D721Med (cell line): ENCODE measurements around the gene ACR.

Experiments
- DNase-seq: peaks from one replicate; pipeline ENCODE4 v3.0.0; 2011; ENCODE audit warnings: low spot score; ENCODE audit not compliant: insufficient read length
- FAIRE-seq: peaks from 2 replicates; lab custom pipeline; 2011; peaks lifted over from hg19 to GRCh38; lab: Jason Lieb, UNC
- TF ChIP-seq, protein P1 (sequence below): IDR thresholded peaks from 2 replicates; pipeline ENCODE4 v1.5.1; 2012; ENCODE audit warnings: mild to moderate bottlenecking, control low read depth; ENCODE audit not compliant: insufficient read depth; ENCODE audit errors: missing control alignments

ACR gene

DNA sequence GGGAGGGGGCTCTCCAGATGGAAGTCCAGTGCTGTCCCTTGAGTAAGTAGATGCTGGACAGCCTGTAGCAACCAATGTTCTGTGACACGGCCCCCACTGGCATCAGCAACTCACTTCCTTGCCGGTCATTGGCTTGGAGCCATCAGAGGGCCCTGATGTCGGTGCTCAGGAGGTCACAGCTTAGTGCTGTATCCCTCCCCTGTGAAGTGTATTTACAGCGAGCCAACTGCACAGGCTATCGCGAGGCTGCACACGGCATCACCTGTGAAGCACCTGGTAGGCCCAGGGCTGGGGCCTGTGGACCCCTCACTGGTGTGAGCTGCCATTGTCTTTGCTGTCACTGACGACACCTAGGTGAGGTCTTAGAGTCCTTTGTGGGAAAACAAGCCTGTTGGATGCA, 13.4 kb upstream of the ACR start:
- FAIRE-seq (no peak), DNase-seq (no peak)
- TF ChIP-seq, protein P1, sequence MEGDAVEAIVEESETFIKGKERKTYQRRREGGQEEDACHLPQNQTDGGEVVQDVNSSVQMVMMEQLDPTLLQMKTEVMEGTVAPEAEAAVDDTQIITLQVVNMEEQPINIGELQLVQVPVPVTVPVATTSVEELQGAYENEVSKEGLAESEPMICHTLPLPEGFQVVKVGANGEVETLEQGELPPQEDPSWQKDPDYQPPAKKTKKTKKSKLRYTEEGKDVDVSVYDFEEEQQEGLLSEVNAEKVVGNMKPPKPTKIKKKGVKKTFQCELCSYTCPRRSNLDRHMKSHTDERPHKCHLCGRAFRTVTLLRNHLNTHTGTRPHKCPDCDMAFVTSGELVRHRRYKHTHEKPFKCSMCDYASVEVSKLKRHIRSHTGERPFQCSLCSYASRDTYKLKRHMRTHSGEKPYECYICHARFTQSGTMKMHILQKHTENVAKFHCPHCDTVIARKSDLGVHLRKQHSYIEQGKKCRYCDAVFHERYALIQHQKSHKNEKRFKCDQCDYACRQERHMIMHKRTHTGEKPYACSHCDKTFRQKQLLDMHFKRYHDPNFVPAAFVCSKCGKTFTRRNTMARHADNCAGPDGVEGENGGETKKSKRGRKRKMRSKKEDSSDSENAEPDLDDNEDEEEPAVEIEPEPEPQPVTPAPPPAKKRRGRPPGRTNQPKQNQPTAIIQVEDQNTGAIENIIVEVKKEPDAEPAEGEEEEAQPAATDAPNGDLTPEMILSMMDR, result no peak

DNA sequence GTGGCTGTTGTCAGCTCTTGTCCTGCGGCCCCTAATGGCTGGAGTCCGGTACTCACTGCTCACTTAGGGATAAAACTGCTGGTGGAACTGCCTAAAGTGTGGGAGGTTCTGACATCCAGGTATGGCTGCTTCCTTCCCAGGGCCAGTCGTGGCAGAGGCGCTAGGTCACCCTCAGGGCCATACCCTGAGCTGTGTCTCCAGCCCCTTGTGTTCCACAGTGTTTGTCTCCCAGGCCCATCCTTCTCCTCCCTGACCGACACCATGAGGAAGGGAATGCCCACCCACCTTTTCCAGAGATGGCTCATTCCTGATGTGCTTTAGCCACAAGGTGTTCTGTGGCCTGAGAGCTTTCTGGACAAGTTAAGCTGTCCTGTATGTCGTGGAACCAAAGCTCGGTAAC, 12.4 kb upstream of the ACR start:
- TF ChIP-seq, protein P1, result no peak
- FAIRE-seq (no peak), DNase-seq (no peak)

DNA sequence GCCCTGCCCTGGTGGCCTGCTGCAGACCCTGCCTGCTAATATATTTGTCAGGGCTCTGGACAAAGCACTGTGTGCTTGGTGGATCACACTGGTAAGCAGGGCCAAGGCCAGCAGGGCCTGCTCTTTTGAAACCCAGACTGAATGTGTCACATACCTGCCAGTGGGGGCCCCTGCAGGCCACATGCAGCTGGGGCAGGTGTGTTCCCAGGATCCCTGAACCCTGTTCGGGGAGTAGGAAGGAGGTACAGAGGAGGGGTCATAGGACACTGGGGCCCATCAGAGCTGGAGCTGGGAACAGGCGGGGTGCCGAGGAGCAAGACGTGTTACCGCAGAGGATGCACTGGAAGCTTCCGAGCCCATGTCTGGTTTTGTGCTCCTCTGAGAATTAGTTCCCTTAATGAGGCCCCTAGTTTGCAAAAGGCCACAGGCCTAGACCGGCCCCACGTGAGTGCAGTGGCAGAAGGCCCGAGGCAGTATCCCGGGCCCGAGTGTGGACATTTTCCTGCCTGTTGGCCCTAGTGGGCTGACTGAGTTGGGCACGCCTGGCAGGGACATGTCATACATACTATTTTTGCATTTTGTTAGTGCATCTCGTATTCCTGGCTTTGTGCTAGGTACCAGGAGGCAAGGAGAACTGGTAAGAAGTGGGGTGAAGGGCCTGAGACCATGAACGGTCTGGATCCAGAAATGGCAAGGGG, 11.2 kb upstream of the ACR start:
- TF ChIP-seq, protein P1, result no peak
- no peak for FAIRE-seq
- DNase-seq, result no peak

DNA sequence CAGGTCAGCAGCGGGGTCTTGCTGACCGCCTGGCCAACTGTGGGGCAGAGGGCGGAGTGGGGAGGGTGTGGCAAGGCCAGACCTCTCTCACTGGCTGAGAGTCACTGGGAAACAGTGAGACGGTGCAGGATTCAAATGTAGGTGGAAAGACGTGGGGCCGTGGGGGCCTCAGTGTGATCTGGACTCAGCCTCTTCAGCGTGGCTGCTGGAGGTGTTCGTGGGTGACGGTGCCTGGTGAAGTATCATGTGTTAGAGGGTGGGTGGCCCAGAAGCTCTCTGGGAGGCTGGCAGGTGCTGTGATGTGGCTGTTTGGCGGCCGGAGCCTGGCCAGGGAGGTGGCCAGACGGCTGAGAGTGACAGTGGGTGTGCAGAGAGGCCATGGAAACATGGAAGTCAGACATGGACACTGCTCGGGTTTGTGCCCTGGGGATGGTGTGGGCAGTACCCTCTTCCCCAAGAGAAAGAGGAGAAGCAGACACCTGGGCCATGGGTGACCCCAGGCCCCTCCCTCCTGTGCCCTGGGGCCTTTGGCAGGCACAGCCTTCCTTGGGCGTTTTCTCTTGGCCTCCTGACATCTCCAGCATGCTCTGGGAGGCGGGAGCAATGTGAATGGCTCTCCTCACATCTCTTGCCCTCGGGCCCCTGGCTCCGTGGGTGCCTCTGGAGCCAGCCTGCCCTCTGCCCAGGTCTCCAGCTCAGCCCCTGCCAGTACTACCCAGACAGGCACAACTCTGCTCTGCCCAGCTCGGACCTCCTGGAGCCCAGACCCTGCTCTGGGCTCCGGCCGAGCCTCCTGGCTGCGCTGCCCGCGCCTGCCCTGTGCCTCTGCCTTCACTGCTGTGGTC, 10.1 kb upstream of the ACR start:
- DNase-seq (no peak), FAIRE-seq (no peak)
- TF ChIP-seq, protein P1, result no peak

DNA sequence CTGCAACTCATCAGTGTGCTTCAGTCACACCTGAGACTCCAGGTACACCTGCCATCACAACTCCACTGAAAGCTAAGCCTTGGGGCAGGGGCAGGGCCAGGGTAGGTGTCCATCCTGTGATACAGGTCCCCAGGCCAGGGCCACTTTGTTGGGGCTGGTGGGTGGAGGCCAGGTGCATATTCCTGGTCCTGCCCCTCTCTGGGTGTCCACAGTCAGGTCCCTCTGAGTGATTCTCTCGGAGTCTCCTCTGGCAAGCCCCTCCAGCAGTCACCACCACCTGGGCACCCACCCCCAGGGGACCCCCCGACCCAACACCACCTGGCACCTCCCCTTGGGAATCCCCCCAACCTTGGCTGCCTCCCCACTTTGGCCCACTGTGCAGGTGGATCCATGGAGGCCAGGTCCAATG, 9.5 kb upstream of the ACR start:
- DNase-seq, result no peak
- no peak for FAIRE-seq
- TF ChIP-seq, protein P1, result no peak

DNA sequence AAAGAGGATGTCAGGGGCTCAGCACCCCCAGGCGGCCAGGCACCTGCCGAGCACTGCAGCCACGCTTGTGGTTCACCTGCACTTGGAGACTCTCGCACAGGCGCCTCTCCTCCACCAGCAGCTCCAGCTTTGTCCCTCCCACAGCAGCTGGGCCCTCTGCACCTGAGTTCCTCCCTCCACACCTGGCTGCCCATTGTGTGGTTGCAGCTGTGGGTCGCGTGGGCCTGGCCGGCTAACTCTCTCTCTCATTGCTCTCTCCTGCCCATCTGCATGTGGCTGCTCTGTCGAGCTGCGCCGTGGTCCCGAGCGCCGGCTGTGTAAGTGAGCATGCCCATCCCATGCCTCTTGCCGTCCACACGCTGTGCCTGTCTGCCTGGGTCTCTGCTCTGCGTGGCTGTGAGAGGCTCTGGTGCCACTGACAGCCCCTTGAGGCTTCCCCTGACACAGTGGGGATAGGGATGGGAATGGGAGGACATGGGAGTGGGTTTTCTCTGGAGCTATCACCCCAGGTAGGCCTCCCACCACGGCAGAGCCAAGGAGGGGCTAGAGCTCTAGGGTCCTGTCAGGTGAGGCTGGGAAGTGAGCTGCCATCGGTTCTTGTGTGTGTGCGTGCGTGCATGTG, 8.5 kb upstream of the ACR start:
- TF ChIP-seq, protein P1, result no peak
- no peak for FAIRE-seq
- no peak for DNase-seq
